Measurements from ENCODE around the gene LRRC75A.
"Not testable (repeated sequence)": the region's sequence is repeated elsewhere in the genome, so short reads cannot be mapped to it uniquely, and the experiment has no call there.

Gene LRRC75A

DNA sequence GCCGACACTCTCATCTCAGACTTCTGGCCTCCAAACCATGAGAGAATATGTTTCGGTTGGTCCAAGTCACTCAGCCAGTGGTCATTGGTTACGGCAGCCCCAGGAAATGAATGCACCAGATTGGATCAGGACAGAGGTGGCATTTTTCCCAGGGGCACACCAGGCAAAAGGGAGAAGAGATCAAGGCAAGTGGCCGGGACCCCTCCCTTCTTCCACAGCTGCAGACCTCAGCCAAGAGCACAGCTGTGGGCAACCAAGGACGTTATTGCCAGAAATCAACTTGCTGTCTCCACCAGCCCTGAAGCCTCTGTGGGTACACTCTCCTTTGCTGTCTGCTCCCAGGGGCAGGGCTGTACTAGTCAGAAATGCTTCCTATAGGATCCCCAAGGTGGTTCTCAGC lies 20.7 kb downstream of the LRRC75A start:
- DNase-seq: no peak

DNA sequence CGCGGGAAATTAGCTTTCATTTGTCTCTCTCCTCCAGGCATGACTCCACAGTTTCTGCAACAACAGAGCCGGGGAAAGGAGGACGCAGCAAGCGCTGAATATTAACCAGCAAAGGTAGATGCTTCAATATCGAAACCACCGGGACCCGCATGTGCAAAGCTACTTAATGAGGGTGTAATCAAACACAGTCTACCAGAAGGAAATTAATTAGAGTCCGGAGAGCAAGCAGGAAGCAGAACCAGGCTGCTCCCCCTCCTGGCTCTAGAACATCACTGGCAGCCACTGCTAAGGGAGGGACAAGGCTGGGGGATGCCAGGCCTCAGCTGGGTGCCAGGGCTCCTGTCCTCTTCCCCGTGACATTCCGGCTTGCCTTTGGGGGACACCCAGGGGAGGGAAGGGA lies 21.7 kb downstream of the LRRC75A start:
- DNase-seq: no peak

DNA sequence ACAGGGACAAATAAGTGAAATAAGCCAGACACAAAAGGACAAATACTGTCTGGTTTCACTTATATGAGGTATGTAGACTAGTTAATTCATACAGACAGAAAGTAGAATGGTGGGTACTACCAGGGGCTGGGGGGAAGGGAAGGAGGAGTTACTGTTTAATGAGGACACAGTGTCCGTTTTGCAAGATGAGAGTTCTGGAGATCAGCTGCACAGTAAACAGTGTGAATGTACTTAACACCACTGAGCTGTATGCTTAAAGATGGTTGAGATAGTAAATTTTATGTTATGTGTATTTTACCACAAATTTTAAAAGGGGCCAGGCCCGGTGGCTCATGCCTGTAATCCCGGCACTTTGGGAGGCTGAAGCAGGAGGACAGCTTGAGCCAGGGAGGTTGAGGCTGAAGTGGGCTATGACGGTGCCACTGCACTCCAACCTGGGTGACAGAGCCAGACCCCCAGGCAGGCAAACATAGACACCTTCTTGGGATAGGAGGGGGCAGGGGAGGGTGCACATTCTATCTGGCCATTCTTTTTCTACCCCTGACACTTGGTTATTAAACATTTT lies 23.5 kb downstream of the LRRC75A start:
- no peak for DNase-seq

DNA sequence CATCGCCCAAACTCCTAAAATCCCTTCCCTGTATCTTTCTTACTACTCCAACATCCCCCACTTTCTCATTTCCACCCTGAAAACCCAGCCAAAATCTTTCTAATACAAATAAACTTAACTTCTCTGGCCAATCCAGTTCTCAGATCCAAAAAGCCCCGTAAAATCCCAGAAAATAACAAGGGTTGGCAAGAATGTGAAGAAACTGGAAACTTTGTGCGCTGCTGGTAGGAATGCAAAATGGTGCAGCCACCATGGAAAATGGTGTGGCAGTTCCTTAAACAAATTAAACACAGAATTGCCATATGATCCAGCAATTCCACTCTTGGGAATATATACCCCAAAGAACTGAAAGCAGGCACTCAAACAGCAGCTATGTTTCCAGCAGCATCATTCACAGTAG lies 24.1 kb downstream of the LRRC75A start:
- no peak for DNase-seq

DNA sequence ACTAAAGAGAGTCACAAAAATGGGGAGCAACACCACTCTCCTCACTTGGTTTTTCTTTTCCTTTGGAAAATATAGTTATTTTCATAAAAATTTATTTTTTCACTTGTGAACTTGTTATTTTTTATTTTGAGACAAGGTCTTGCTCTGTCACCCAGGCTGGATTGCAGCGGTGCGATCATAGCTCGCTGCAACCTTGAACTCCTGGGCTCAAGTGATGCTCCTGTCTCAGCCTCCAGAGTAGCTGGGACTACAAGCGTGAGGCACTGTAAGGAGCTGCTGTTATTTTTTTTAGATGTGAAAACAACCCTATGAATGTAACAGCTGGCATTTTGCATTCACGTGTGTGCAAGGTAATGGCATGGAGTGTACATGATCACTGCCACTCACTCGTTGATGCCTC lies 24.9 kb downstream of the LRRC75A start:
- no peak for DNase-seq

DNA sequence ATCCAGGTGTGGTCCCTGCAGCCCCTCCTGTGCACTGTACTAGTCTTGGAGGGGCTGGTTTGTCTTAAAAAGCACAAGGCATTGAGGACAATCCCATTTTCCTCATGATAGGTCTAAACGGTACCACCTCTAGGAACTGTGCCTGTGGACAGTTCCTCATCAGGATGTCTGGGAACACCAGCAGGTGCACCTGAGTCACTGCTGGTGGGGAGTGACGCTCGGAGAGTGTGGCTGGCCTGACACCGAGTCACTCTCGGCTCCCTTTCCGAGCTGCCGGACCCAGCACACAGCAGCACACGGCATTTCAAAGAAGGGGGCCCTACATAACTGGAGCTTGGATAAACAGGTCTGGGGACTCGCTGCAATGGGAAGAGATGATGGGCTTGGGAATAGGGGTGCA lies 25.6 kb downstream of the LRRC75A start:
- DNase-seq: no peak

DNA sequence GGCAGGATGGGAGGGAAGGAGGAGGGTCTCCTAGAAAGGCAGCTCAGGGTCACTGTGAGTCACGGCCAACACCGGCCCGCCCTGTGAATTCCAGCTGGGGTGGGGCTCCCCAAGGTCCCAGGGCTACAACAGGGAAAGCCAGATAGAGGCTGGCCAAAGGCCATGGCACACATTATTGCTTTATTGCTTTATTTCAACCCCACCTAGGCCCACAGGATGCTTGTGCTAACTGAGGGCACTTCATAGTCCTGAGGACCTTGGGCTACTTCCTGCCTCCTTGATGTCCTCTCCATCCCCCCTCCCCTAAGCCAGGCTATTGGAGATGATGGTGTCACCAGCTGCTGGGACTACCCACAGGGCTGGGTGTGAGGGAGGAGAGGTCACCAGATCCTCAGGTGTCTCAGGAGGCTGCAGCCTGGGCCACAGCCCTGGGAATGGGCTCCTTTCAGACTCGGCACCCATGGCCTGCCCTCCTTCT lies 26.1 kb downstream of the LRRC75A start:
- DNase-seq: no peak

DNA sequence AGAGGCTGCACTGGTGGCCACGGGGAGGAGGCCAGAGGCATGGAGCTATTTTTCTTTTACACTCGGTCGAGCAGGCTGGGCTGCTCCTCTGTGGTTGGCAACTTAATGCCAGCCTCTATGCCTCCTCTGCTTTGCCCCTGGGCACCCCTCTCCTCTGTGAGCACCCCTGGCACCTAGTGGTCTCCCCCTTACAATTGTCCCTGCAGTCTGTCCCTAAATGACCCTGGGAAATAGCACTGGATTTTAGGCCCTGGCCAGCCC lies 27.0 kb downstream of the LRRC75A start:
- no peak for DNase-seq

DNA sequence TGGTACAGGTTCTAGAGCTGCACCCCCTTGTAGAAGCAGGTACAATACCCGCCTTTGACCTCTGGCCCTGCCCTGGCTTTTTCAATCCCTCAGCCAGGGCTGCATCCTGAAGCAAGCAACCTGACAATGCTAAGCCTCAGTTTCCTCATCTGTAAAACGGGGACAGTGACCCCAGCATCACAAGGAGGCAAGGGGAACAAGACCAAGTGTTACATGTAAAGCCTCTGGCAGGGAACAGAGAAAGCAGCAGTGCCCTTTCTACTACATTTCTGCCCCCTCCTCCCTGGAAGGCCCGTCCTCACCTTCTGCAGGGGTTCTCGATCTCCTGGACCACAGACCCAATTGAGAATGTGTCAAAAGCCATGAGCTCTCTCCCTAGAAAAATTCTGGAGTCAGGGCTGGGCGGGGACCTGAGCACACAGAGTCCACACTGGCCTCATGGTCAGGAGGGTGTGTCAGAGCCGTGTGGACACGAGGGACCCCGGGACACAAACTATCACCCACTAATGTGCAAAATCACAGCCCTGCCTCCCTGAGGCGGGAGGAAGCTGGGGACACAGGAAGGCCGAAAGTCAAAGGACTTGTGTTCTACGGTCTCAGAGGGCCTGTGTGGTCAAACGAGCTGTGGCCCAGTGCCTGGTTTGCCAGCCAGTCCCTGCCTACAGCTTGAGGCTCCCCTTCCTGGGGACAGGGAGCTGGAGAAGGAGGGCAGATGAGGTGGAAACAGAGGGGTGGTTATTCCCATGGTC lies 27.5 kb downstream of the LRRC75A start:
- DNase-seq: no peak

DNA sequence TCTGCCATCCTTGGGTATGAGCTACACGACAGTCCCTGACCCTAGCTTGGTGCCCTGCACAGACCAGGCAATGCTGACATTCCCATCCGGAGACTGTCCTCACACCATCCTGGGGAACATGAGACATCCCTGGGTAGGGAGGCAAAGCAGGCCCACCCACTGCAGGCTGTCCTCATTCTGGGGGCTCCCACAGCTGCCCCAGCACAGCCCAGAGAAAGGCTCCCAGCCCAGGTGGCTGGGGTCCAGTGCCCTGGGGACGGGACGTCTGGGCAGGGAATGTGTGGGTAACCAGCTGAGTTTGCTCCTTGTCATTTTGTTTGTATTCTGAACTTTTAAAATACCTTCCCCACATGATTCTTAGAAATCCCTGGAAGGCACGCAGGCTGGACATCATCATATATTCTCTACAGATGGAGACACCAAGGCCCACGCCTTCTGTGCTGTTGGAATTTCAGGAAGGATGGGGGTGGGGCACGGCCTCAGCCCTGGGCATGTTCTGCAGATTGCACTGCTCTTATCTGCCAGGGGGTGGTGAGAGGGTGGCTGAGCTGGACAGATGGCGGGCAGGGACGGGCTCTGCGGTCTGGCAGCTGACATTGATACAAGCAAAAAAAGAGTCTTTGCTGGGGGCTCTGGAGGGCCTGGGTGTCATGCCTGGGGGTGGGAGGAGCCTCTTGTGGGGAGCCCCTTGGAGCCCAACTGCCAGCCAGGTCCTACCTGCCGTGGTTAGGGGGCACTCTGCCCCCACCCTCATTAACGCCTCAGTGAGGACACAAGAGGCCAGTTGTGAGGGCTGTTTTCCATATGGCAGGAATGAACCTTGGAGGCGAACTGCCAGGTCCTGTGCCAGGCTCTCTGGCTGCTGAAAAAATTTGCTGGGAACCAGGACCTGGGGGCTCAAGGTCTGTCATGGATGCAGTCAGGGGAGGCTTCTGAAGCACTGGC lies 28.4 kb downstream of the LRRC75A start:
- DNase-seq: no peak

DNA sequence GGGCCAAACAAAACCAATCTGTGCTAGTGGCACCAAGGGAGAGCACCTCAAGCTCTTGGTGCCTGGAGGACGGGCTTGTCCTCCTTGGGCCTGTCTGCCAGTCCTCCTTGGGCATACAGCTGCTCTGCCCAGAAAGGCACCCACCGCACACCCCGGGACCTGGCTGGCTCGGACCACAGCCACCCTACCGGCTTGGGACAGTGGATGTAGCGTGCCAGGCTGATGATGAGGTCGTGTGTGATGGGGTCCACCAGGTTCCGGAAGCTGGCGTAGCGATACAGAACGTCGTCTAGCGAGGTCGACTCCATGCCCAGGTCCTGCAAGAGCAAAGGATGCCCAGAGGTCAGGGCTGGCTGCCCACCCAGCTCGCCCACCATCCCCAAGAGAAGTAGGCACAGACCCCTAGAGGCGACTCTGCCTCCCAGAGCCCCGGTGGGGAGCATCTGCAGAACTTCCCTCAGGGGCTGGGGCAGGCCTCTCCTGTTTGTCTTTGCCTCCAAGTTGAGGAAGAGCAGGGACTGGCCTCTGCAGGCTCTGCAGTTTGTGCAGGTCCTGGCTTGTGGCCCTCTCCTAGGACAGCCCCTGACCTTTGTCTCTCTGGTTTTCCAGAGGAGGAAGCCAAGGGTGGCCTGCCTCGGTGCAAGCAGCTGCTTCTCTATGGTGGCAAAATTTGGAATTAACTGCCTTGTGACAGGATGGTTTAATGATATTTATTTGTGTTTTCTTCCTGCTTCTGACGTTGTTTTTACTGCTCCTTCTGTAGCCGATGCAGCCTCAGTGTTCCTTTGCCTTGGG lies 29.7 kb downstream of the LRRC75A start:
- DNase-seq: no peak

DNA sequence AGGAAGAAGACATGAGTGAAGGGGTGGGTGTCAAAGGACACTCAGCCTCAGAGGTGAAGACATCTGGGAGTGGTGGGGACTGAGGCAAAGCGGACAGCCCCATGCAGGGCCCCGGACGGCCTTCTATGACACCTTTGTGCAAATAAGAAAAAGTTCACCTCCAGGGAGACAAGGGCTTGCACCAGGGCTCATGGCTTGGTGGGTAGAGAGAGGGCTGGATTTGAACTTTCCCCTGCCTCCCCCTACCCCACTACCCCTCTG lies 30.5 kb downstream of the LRRC75A start:
- no peak for DNase-seq

DNA sequence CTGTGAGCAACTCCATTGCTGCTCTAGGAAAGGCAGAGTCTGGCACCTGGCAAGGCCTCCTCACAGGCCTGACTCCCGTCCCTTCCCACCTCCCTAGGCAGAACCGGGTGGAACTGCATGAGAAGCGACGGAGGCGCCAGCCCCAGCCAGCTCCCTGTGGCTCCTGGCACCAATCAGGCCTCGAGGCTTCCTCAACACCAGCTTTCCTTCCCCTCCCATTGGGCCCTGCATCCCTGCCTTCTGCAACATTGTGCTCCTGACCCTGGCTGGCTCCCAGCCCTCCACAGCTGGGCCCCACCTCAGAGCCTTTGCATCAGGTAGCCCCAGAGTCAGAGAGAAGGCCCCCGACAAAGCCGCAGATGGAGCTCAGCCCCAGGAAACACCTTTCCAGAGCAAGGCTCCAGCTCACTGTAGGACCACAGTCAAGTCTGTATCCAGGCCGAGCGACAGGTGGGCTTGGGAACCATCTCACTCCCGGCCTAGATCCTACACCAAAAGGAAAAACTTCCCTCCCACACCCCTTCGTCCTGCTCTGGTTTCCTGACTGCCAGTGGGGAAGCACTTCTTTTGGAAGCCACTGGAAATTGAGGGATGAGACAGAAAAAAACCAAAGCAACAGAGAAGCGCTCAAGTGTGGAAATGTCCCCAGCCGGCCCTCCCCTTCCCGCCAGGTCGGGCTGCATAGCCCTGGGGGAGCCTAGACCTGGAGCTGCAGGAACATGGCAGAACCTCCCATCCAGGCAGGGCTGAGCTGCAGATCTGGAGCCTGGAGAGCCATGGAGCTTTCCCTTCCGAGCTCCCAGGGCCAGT lies 31.0 kb downstream of the LRRC75A start:
- DNase-seq: no peak

DNA sequence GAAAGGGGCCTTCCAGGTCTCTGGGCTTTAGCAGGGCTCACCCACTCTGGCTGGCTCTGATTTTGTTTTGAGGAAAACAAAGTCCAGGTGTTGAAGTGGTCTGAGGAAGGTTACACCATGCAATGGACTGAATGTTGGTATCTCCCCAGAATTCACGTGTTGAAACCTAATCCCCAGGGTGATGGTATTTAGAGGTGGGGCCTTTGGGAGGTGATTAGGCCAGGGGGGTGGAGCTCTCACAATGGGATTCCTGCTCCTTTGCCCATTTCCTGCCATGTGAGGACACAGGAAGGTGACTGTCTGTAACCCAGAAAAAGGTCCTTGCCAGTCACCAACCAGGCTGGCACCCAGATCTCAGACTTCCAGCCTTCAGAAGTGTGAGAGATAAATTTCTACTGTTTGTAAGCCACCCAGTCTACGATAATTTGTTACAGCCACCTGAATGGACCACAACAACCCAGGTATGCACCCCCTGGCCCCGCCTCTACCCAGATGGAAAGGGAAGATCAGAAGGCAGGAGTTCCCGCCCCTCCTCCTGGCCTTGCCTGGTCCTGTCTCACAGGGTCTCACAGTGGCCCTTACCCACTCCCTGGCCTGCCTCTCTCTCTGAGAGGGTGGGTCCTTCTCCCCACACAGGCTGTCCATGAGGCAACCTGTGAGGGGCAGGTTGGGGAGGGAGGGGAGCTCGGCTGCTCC lies 32.0 kb downstream of the LRRC75A start:
- no peak for DNase-seq

DNA sequence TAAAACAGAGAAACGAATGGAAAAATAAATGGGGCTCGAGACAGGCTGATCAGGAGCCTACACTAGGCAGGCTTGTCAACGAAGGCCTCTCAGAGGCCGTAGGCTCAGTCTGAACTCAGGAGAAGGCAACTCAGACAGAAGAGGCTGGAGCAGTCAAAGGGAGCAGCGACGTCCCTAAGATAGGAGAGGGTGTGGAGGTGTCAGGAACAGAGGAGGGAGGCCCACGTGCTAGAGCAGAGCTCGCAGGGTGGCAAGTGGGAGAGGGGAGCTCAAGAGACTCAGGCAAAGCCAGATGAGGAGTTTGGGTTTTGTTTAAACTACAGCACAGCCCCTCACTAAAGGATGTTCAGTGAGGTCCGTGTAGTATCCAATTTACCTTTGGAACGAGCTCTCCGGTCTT lies 32.7 kb downstream of the LRRC75A start:
- no peak for DNase-seq

DNA sequence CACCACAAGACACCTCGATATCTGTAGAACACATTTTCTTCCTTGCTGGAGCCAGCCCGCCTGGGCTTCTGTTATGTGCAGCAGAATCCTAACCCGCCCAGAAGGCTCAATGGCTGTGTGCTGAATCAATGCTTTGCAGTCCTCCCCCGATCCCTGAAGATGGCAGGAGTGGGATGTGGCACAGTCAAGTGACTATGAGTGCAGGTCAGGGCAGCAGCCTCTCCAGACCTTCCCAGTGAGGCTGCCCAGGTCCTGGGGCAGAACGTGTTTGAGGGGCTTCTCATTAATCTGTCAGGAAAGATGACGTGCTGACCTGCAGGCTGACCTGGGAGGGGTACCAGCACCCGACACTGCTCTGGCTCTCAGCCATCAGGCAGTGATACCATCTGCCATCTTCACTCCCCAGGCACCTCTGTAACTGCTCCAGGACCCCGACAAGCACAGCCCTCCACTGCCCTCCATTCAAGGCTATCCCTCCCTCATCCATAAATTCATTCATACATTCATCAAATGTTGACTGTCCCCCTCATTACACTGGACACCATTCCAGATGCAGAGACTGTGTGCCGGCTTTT lies 35.2 kb downstream of the LRRC75A start:
- no peak for DNase-seq

DNA sequence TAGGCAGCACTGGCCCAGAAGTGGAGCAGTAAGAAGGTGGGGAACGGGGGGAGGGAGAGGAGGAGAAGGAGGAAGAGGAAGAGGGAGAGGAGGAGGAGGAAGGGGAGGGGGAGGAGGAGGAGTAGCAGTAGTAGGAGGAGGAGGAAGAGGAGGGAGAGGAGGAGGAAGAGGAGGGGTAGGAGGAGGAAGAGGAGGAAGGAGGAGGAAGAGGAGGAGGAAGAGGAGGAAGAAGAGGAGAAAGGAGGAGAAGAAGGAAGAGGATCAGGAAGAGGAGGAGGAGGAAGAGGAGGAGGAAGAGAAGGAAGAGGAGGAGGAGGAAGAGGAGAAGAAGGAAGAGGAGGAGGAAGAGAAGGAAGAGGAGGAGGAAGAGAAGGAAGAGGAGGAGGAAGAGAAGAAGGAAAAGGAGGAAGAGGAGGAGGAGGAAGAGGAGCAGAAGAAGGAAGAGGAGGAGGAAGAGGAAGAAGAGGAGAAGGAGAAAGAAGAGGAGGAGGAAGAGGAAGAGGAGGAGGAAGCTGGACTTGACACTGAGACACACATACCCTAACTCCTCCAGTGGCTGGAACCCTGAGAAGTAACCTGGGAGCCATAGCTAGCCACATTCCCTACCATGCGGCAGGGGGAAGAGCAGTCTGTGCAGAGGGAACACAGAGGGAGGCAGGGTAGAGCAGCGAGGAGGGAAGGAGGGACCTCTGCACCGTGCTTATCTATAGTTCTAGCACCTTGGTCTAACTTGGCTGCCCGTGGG lies 35.8 kb downstream of the LRRC75A start:
- DNase-seq: no peak

DNA sequence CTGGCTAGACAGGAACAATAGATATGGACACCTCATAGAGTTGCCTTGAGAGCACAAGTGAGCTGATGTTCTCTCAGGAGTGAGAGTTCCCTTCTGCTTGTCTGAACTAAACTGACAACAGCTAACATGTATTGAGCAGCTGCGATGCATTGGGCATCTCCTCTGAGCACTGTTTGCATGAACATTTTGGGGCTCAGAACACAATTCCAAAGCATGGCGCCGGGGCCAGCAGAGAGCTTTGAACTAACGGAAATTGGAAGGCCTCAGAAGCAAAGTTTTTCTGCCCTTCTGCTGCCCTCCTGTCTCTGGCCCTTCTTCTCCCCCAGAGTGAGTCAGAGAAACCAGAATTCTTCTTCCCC lies 38.5 kb downstream of the LRRC75A start:
- no peak for DNase-seq

DNA sequence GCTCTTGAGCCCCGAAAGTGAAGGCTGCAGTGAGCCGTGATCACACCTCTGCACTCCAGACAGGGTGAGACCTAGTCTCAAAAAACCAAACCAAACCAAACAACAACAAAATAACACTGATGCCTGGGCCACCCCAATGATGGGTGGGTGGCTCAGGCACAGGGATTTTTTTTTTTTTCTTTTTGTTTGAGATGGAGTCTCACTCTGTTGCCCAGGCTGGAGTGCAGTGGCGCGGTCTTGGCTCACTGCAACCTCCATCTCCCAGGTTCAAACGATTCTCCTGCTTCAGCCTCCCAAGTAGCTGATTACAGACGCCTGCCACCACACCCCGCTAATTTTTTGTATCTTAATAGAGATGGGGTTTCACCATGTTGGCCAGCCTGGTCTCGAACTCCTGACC lies 39.7 kb downstream of the LRRC75A start:
- DNase-seq: not testable (repeated sequence)

DNA sequence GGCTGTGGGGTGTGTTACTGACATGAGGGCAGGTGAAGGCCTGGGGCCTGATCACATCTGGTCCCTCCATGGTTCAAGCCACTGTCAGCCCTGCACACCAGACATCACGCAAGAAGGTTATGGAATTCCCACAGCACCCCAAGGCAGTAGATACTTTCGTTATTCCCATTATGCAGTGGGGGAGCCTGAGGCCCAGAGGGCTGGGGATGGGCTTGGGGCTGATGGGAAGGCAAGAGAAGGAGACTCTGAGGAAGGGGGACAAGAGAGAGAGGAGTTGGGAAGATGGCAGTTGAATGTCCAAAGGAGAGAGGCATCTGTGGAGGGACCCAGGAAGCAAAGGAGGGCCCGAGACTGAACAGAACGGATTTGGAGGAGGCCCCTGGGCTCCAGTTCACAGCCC lies 42.0 kb downstream of the LRRC75A start:
- no peak for DNase-seq

DNA sequence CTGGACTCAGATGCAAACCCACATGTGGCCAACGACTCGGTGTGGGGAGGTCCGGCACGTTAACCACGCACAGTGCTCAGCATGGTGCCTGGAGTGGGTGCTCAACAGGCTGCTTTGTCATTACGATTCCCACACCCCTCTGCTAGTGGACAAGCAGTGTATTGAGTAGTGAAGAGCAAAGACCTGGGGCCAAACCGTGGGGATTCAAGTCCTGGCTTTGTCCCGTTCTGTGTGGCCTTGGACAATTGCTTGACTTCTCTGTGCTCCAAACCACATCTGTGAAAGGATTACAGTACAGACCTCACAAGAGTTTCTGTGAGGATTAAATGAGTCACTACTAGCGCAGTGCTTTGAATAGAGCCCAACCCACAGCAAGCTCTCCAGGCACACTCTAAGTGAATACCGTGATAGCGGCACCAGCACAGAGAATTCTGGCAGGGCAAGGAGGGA lies 42.8 kb downstream of the LRRC75A start:
- DNase-seq: no peak

Data from activated CD4-positive, CD25-positive, alpha-beta regulatory T cell treated with anti-CD3 and anti-CD28 coated beads, Interleukin-2, amount 50 U/mL, for 72 hours (primary cell).